ENCODE data around the gene TMEM150C.

TMEM150C gene

GRCh38 chr4:82489987-82490386, 71.8 kb downstream of the TMEM150C start:
- no peak for ATAC-seq
- TF ChIP-seq ZFP30 (CRISPR knock-in tag; IDR thresholded peaks at IDR 0.05) (no peak), ESRRG (CRISPR knock-in tag; IDR thresholded peaks at IDR 0.05) (no peak), TSHZ2 (CRISPR knock-in tag; IDR thresholded peaks at IDR 0.05) (no peak), SNAI2 (CRISPR knock-in tag; IDR thresholded peaks at IDR 0.05) (no peak)

- TF ChIP-seq CSDC2 (CRISPR knock-in tag; IDR thresholded peaks at IDR 0.05), result no peak
- TF ChIP-seq CREB5 (CRISPR knock-in tag; IDR thresholded peaks at IDR 0.05; ENCODE audit: low read depth), result no peak
- no peak for TF ChIP-seq TSHZ2 (CRISPR knock-in tag; IDR thresholded peaks at IDR 0.05)
- no peak for TF ChIP-seq POU6F1 (CRISPR knock-in tag; IDR thresholded peaks at IDR 0.05; ENCODE audit: borderline replicate concordance, low read depth)
- no peak for TF ChIP-seq ISL1 (CRISPR knock-in tag; IDR thresholded peaks at IDR 0.05)
- TF ChIP-seq ZNF8 (CRISPR knock-in tag; IDR thresholded peaks at IDR 0.05), result no peak
- no peak for TF ChIP-seq GLIS3 (CRISPR knock-in tag; IDR thresholded peaks at IDR 0.05)
- no peak for TF ChIP-seq ZNF565 (CRISPR knock-in tag; conservative IDR thresholded peaks at IDR 0.05; ENCODE audit: low read depth)
- TF ChIP-seq SNAI2 (CRISPR knock-in tag; IDR thresholded peaks at IDR 0.05), result no peak
- TF ChIP-seq PPARA (CRISPR knock-in tag; IDR thresholded peaks at IDR 0.05; ENCODE audit: borderline replicate concordance), result no peak
- TF ChIP-seq ZFP30 (CRISPR knock-in tag; IDR thresholded peaks at IDR 0.05), result no peak
- TF ChIP-seq ARNTL (CRISPR knock-in tag; IDR thresholded peaks at IDR 0.05; ENCODE audit: borderline replicate concordance, low read depth), result no peak
- no peak for TF ChIP-seq OSR1 (CRISPR knock-in tag; IDR thresholded peaks at IDR 0.05)
- TF ChIP-seq BACH2 (CRISPR knock-in tag; IDR thresholded peaks at IDR 0.05; ENCODE audit: borderline replicate concordance), result no peak
- no peak for TF ChIP-seq TCF4 (CRISPR knock-in tag; IDR thresholded peaks at IDR 0.05; ENCODE audit: borderline replicate concordance)
- TF ChIP-seq ZFP3 (CRISPR knock-in tag; IDR thresholded peaks at IDR 0.05), result no peak
- no peak for TF ChIP-seq ESRRG (CRISPR knock-in tag; IDR thresholded peaks at IDR 0.05)
- no peak for TF ChIP-seq TOX (CRISPR knock-in tag; IDR thresholded peaks at IDR 0.05; ENCODE audit: borderline replicate concordance)
- no peak for TF ChIP-seq ZC3H10 (CRISPR knock-in tag; IDR thresholded peaks at IDR 0.05)
- TF ChIP-seq PATZ1 (CRISPR knock-in tag; IDR thresholded peaks at IDR 0.05; ENCODE audit: borderline replicate concordance), result no peak
- no peak for ATAC-seq
Observed at GRCh38 chr4:82489076-82489475, 72.7 kb downstream of the TMEM150C start.
